MG63 (cell line): ENCODE data around the gene KRTAP4-8. TPM values are rescaled to one million over a fixed set of nuclear protein-coding genes. Genes with fewer than 3 reads are reported as not detected.
A peak's percentile ranks its signal among the peaks of the same experiment; 100 is the strongest.
"Not testable (repeated sequence)": the region's sequence is repeated elsewhere in the genome, so short reads cannot be mapped to it uniquely, and the experiment has no call there.

ENCODE experiments used
- DNase-seq: peaks from one replicate; pipeline ENCODE4 v3.0.0-alpha.2; 2020
- H3K27me3 ChIP-seq: fragments of 250-450 bp; sonication (Bioruptor Pico); 2 replicates; pipeline ENCODE4 v1.5.1; 2020; ENCODE audit warnings: mild to moderate bottlenecking, moderate library complexity
- H3K36me3 ChIP-seq: fragments of 250-450 bp; sonication (Bioruptor Pico); 2 replicates; pipeline ENCODE4 v1.5.1; 2020; ENCODE audit warnings: mild to moderate bottlenecking, moderate library complexity
- H3K4me3 ChIP-seq: fragments of 250-450 bp; sonication (Bioruptor Pico); 2 replicates; pipeline ENCODE4 v1.5.1; 2020; ENCODE audit warnings: mild to moderate bottlenecking, moderate library complexity
- H3K9me3 ChIP-seq: fragments of 250-450 bp; sonication (Bioruptor Pico); 2 replicates; pipeline ENCODE4 v1.5.1; 2020; ENCODE audit warnings: mild to moderate bottlenecking, moderate library complexity
- total RNA-seq: library from RNA; depleted of rRNA; stranded (reverse); fragments of >200 nt; shearing (Covaris generic); gene quantifications from 2 replicates; pipeline ENCODE4 v1.2.3, GENCODE V29; 2014; ENCODE audit warnings: low replicate concordance

The KRTAP4-8 gene
- total RNA-seq, 1 experiment from 2014 or later, result not detected

- not testable (repeated sequence) for DNase-seq, H3K4me3 ChIP-seq, H3K9me3 ChIP-seq, H3K36me3 ChIP-seq, H3K27me3 ChIP-seq
Observed at GRCh38 chr17:41083427-41083826, 14.5 kb downstream of the KRTAP4-8 start.

GRCh38 chr17:41082626-41083025, 15.3 kb downstream of the KRTAP4-8 start:
- no peak for DNase-seq
- no peak overlapping the region for H3K4me3 ChIP-seq
- no peaks in the 10 kb centered on the region for H3K36me3 ChIP-seq
- H3K27me3 ChIP-seq, result no peaks in the 10 kb centered on the region
- no peaks in the 10 kb centered on the region for H3K9me3 ChIP-seq

GRCh38 chr17:41076788-41077187, 21.2 kb downstream of the KRTAP4-8 start:
- H3K36me3 ChIP-seq, result no peaks in the 10 kb centered on the region
- no peak for DNase-seq
- H3K9me3 ChIP-seq, result no peaks in the 10 kb centered on the region
- no peak overlapping the region for H3K4me3 ChIP-seq
- no peaks in the 10 kb centered on the region for H3K27me3 ChIP-seq

- no peak for DNase-seq
- no peaks in the 10 kb centered on the region for H3K36me3 ChIP-seq
- H3K4me3 ChIP-seq, result no peak overlapping the region
- H3K27me3 ChIP-seq, result no peaks in the 10 kb centered on the region
- no peaks in the 10 kb centered on the region for H3K9me3 ChIP-seq
Observed at GRCh38 chr17:41073676-41074075, 24.3 kb downstream of the KRTAP4-8 start.

GRCh38 chr17:41071606-41072360, 26.2 kb downstream of the KRTAP4-8 start:
- Histone ChIP-seq H3K9me3 (no peaks in the 10 kb centered on the region; the same call in 1 of the 2 replicates), H3K36me3 (no peaks in the 10 kb centered on the region), H3K4me3 (no peak overlapping the region), H3K27me3 (no peaks in the 10 kb centered on the region)
- no peak for DNase-seq

GRCh38 chr17:41069031-41069430, 28.9 kb downstream of the KRTAP4-8 start:
- H3K36me3 ChIP-seq, result no peaks in the 10 kb centered on the region
- H3K4me3 ChIP-seq, result no peak overlapping the region
- no peak for DNase-seq
- H3K27me3 ChIP-seq, result no peaks in the 10 kb centered on the region
- no peaks in the 10 kb centered on the region; the same call in 1 of the 2 replicates for H3K9me3 ChIP-seq

- H3K36me3 ChIP-seq, result no peaks in the 10 kb centered on the region
- no peaks in the 10 kb centered on the region for H3K27me3 ChIP-seq
- no peaks in the 10 kb centered on the region; the same call in 1 of the 2 replicates for H3K9me3 ChIP-seq
- no peak for DNase-seq
- H3K4me3 ChIP-seq, result no peak overlapping the region
Observed at GRCh38 chr17:41067281-41067680, 30.7 kb downstream of the KRTAP4-8 start.

GRCh38 chr17:41065829-41066624, 31.9 kb downstream of the KRTAP4-8 start, which contains the start of gene KRTAP2-4:
Gene KRTAP2-4 (minus strand): TSS chr17:41065879. CDS start chr17:41065845, 34 bp downstream.
- DNase-seq, result peak; percentile 34
- no peaks in the 10 kb centered on the region for H3K27me3 ChIP-seq
- no peaks in the 10 kb centered on the region; the same call in 1 of the 2 replicates for H3K9me3 ChIP-seq
- no peak within 1 kb of the TSS for H3K4me3 ChIP-seq
- no peaks in the 10 kb centered on the region for H3K36me3 ChIP-seq

GRCh38 chr17:41065016-41065689, 32.8 kb downstream of the KRTAP4-8 start:
- not testable (repeated sequence) for H3K27me3 ChIP-seq, H3K4me3 ChIP-seq, H3K36me3 ChIP-seq, H3K9me3 ChIP-seq, DNase-seq

GRCh38 chr17:41064301-41064700, 33.6 kb downstream of the KRTAP4-8 start:
- H3K36me3 ChIP-seq, result no peaks in the 10 kb centered on the region
- no peaks in the 10 kb centered on the region for H3K27me3 ChIP-seq
- H3K9me3 ChIP-seq, result no peaks in the 10 kb centered on the region; the same call in 1 of the 2 replicates
- DNase-seq, result no peak
- H3K4me3 ChIP-seq, result no peak overlapping the region

- H3K36me3 ChIP-seq, result no peaks in the 10 kb centered on the region
- no peaks in the 10 kb centered on the region; the same call in 1 of the 2 replicates for H3K9me3 ChIP-seq
- H3K4me3 ChIP-seq, result no peak overlapping the region
- H3K27me3 ChIP-seq, result no peaks in the 10 kb centered on the region
- no peak for DNase-seq
Observed at GRCh38 chr17:41063449-41063848, 34.5 kb downstream of the KRTAP4-8 start.

- no peaks in the 10 kb centered on the region for H3K36me3 ChIP-seq
- DNase-seq, result peak; percentile 57
- peaks cover 3% of the 10 kb centered on the region for H3K9me3 ChIP-seq
- no peak overlapping the region for H3K4me3 ChIP-seq
- H3K27me3 ChIP-seq, result no peaks in the 10 kb centered on the region
Observed at GRCh38 chr17:41061964-41062363, 36.0 kb downstream of the KRTAP4-8 start.

GRCh38 chr17:41060052-41060604, 37.8 kb downstream of the KRTAP4-8 start, which contains the start of gene KRTAP2-3:
Gene KRTAP2-3 (minus strand): TSS chr17:41060114. CDS start chr17:41060050, 64 bp downstream.
- no peaks in the 10 kb centered on the region for H3K36me3 ChIP-seq
- peaks cover 3% of the 10 kb centered on the region for H3K9me3 ChIP-seq
- DNase-seq, result peak; percentile 83
- H3K27me3 ChIP-seq, result no peaks in the 10 kb centered on the region
- H3K4me3 ChIP-seq, result no peak within 1 kb of the TSS

GRCh38 chr17:41059276-41060051, 38.5 kb downstream of the KRTAP4-8 start:
- H3K4me3 ChIP-seq, H3K9me3 ChIP-seq, H3K36me3 ChIP-seq, H3K27me3 ChIP-seq: not testable (repeated sequence)
- DNase-seq, result peak; percentile 28

GRCh38 chr17:41058741-41059140, 39.2 kb downstream of the KRTAP4-8 start:
- no peak for DNase-seq
- Histone ChIP-seq H3K4me3 (no peak overlapping the region), H3K36me3 (no peaks in the 10 kb centered on the region), H3K27me3 (no peaks in the 10 kb centered on the region), H3K9me3 (peaks cover 3% of the 10 kb centered on the region)

GRCh38 chr17:41057547-41057946, 40.4 kb downstream of the KRTAP4-8 start:
- H3K27me3 ChIP-seq, result no peaks in the 10 kb centered on the region
- H3K9me3 ChIP-seq, result peaks cover 8% of the 10 kb centered on the region
- no peaks in the 10 kb centered on the region for H3K36me3 ChIP-seq
- DNase-seq, result no peak
- no peak overlapping the region for H3K4me3 ChIP-seq
